ENCODE measurements around the gene TET3.

TET3 gene

GRCh38 chr2:74002505-74003421 is 18.1 kb downstream of the TET3 start:
- in situ Hi-C loops (cut with HindIII; ENCODE audit: low sequenced_read_pairs), result no loop called here

GRCh38 chr2:74003494-74004211 is 18.9 kb downstream of the TET3 start:
- in situ Hi-C loops (cut with HindIII; ENCODE audit: low sequenced_read_pairs), result no loop called here

- in situ Hi-C loops (cut with HindIII; ENCODE audit: low sequenced_read_pairs), result no loop called here
Measured at GRCh38 chr2:74004212-74005182, 19.8 kb downstream of the TET3 start.

GRCh38 chr2:74005786-74006185 is 21.1 kb downstream of the TET3 start:
- in situ Hi-C loops (cut with HindIII; ENCODE audit: low sequenced_read_pairs), result no loop called here

GRCh38 chr2:74006459-74006858 is 21.7 kb downstream of the TET3 start:
- in situ Hi-C loops (cut with HindIII; ENCODE audit: low sequenced_read_pairs), result no loop called here

- in situ Hi-C loops (cut with HindIII; ENCODE audit: low sequenced_read_pairs), result no loop called here
Measured at GRCh38 chr2:74007121-74007520, 22.4 kb downstream of the TET3 start.

- in situ Hi-C loops (cut with HindIII; ENCODE audit: low sequenced_read_pairs), result no loop called here
Measured at GRCh38 chr2:74007711-74008110, 23.0 kb downstream of the TET3 start.

- in situ Hi-C loops (cut with HindIII; ENCODE audit: low sequenced_read_pairs), result no loop called here
Measured at GRCh38 chr2:74008761-74009395, 24.2 kb downstream of the TET3 start.

- in situ Hi-C loops (cut with HindIII; ENCODE audit: low sequenced_read_pairs), result no loop called here
Measured at GRCh38 chr2:74009577-74009976, 24.9 kb downstream of the TET3 start.

GRCh38 chr2:74010087-74010541 is 25.4 kb downstream of the TET3 start:
- in situ Hi-C loops (cut with HindIII; ENCODE audit: low sequenced_read_pairs), result no loop called here

- in situ Hi-C loops (cut with HindIII; ENCODE audit: low sequenced_read_pairs), result no loop called here
Measured at GRCh38 chr2:74011246-74011645, 26.5 kb downstream of the TET3 start.

GRCh38 chr2:74014813-74015212 is 30.1 kb downstream of the TET3 start:
- in situ Hi-C loops (cut with HindIII; ENCODE audit: low sequenced_read_pairs), result no loop called here

GRCh38 chr2:74017223-74017622 is 32.5 kb downstream of the TET3 start:
- in situ Hi-C loops (cut with HindIII; ENCODE audit: low sequenced_read_pairs), result no loop called here

GRCh38 chr2:74019516-74019915 is 34.8 kb downstream of the TET3 start:
- in situ Hi-C loops (cut with HindIII; ENCODE audit: low sequenced_read_pairs), result no loop called here

- in situ Hi-C loops (cut with HindIII; ENCODE audit: low sequenced_read_pairs), result no loop called here
Measured at GRCh38 chr2:74020702-74021406, 36.1 kb downstream of the TET3 start.

GRCh38 chr2:74021407-74021755 is 36.7 kb downstream of the TET3 start:
- in situ Hi-C loops (cut with HindIII; ENCODE audit: low sequenced_read_pairs), result no loop called here

- in situ Hi-C loops (cut with HindIII; ENCODE audit: low sequenced_read_pairs), result no loop called here
Measured at GRCh38 chr2:74024216-74024615, 39.5 kb downstream of the TET3 start.

GRCh38 chr2:74025971-74026612 is 41.4 kb downstream of the TET3 start:
- in situ Hi-C loops (cut with HindIII; ENCODE audit: low sequenced_read_pairs), result no loop called here

GRCh38 chr2:74026687-74027241 is 42.1 kb downstream of the TET3 start:
- in situ Hi-C loops (cut with HindIII; ENCODE audit: low sequenced_read_pairs), result no loop called here
